Heart left ventricle (tissue), 13 donors: Measurements from ENCODE around the gene GNG3.

Experiments
- CTCF ChIP-seq, 12 donors: fragments of 200-600 bp; sonication (generic) in 4 of 12; IDR thresholded peaks; one replicate each; pipeline versions ENCODE4 v1.5.0 to v1.8.0; 2018 to 2022; ENCODE audit warnings: antibody characterized with exemption in 12 of 12, mild to moderate bottlenecking in 5 of 12
- POLR2A ChIP-seq, 2 donors: fragments of 450-650 bp; IDR thresholded peaks; one replicate each; pipeline ENCODE4 v1.6.1; 2017; ENCODE audit warnings: antibody characterized with exemption in 2 of 2, mild to moderate bottlenecking in 2 of 2, moderate library complexity in 2 of 2
- donor health status: ischemic (EF 13 %, LVEDD 7.1; RV severe dilation, severe dysfunction).
- donor health status: DM: no; HTN: yes; CAD: no.
- donor health status: DM: no; HTN: no; CAD: no.
- donor health status: ischemic (EF 25% LVEDD 6.9; RV normal size, moderate dysfunction).
- donor health status: ischemic (EF 25% LVEDD 5.7; RV mildly dilated, moderate dysfunction).
- donor health status: ischemic (EF 35%, LVEDD 5.7; RV mildly dilated, moderate dysfunction).
- donor health status: nonischemic (EF 11% LVEDD 7.7; RV severe dilation, severe dysfunction).
- donor health status: DM: yes; HTN: yes; CAD: no.
- donor health status: PGD.
- donor health status: ischemic (EF 29% LVEDD 5.4; RV normal size, mild dysfunction).
- donor health status: nonischemic (EF 23%, LVEDD 6.1; RV moderate dilation, normal function).

DNA sequence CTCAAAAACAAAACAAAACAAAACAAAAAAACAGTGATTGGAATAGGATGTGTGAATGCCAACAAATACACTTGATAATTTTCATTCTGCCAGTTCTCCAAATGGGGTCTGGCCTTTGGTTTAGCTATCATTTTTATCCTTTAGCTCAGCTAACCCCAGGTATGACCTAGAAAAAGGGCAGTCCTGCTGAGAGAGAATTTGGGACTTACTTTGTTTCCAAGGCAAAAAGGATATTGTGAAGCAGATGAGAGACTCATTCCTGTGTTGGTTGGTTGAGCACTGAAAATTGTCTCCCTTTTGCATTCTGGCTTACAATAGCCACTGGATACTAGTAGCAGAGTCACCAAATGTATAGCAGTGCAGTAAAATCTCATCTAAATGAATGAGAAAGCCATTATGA lies 29.7 kb downstream of the GNG3 start:
- TF ChIP-seq CTCF (IDR thresholded peaks at IDR 0.05) (no peak), POLR2A (IDR thresholded peaks at IDR 0.05) (no peak)
